ENCODE results near the gene GDF11.

GDF11 gene

GRCh38 chr12:55724226-55724939, 18.5 kb upstream of the GDF11 start:
- peak; percentile 68 for DNase-seq

DNA sequence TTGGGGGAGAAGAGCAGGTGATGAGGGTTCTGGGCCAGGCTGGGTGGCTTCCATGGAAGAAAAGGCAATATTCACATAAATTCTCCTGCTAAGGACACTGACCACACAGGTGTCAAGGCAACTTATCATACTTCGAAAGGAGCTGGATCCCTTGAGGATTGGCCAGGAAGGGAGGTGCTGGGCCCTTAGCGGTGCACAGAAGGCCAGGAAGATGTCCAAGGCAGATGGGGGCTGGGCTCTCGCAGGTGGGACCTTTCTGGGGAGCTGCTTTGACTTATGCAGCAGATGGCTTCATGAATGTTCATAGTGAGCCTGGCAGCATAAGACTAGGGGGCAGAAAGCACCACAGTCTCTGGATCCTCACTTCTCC, 18.0 kb upstream of the GDF11 start:
- no peak for DNase-seq

DNA sequence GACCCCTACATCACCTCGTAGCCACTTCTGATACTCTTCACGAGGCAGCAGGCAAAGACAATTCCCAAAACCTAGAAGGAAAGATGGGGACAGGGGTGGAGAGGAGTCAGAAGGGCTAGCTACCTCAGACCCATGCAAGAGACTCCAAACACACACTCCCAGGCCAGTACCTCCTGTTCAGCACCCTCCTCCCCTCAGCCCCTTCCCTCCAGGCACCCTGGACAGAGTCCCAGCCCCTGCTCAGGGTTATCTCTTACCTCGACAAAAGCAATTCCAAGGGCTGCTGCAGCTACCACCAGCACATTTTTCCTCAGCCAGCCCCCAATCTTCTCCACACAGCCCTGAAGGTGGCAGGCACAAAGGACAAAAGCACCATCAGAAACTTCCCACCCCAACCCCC, 17.4 kb upstream of the GDF11 start:
- no peak for DNase-seq

DNA sequence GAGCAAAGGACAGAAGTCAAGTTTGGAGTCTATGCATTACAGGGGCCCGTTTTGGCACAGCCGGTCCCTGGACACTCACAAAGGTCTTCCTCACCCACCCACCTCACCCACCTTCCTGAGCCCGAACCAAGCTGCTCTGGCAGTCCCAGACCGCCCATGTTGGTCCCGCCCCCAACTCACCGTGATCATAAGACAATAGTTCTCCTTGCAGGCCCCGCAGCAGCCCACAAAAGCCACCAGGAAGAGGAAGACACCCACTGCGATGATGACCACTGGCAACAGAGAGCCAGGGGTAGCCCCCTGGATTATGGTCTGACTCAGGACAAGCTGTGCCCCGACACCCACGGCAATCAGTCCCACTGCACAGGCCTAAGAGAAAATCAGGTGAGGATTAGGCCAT, 16.0 kb upstream of the GDF11 start:
- DNase-seq = no peak

GRCh38 chr12:55727643-55728185, 15.2 kb upstream of the GDF11 start:
- DNase-seq = no peak

GRCh38 chr12:55728186-55728938, 14.6 kb upstream of the GDF11 start:
- no peak for DNase-seq

- peak; percentile 76 for DNase-seq
These were observed 13.7 kb upstream of the GDF11 start, which contains the start of gene CD63 for GRCh38 chr12:55728939-55729818. Gene CD63, minus strand, starts transcription at chr12:55729009. Its CDS starts 668 bp downstream, at chr12:55728341.

DNA sequence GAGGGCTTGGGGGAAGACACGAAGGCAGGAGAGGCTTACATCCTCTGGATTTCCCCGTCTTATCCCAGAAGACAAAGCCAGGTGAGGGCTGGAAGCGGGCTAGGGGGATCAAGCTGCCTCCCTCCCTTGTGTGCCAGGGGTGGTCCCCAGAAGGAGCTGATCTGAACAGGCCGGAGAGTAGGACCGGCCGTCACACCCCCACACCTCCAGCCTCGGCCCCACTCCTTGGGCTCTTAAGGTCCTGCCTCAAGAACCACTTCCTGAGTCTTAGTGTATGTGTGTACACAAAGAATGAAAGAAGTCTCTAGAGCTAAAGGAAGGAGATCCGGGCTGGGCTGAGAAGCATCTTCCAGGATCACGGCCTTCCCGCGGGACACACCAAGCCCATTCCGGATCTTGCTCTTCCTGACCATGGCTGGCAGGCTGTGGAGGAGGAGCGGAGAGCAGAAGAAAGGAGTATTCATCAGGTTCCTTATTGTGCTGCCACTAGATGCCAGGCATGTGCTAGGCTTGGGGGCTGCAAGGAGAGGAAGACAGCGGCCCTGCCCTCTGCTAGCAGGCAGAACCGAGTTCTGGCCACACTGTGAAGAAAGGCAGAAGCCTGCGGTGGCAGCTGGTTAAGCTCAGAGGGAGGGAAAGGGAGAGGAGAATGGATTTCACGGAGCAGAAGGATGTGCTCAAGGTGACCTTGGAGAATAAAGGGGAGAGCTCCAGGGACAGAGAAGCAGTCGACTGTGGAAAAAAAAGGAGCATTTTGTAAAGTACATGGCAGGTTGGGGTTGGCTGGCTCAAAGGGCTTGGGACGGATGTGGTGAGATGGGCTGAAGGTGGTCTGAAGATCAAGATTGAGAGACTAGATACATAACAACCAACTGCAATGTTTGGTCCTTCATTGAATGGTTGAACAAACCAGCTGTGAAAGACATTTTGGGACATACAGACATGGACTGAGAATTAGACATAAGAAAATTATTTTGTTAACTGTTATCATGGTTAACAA, 12.8 kb upstream of the GDF11 start:
- DNase-seq = no peak

DNA sequence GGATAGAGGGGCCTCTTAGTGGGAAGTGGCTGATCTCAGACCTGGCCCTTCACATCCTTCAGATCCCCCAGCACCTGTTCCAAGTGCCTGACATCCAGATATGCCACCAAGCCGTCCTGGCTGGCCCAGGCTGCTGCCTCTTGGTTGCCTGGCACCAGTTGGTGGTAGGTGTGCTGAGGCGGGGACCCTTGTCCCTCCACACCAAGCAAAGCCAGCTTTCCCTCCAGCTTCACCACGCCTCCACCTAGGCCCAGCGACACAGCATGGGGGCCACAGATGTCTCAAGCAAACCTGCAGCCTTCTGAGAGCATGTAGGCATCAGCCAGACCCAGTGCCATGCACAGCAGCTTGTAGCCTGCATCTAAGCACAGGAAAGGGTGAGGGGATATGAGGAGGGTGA, 10.6 kb upstream of the GDF11 start:
- no peak for DNase-seq

- DNase-seq = no peak
These were observed 9.8 kb upstream of the GDF11 start for GRCh38 chr12:55733021-55733555.

- no peak for DNase-seq
These were observed 9.1 kb upstream of the GDF11 start for GRCh38 chr12:55733858-55734257.

- DNase-seq = no peak
These were observed 8.3 kb upstream of the GDF11 start for GRCh38 chr12:55734595-55734994.

DNA sequence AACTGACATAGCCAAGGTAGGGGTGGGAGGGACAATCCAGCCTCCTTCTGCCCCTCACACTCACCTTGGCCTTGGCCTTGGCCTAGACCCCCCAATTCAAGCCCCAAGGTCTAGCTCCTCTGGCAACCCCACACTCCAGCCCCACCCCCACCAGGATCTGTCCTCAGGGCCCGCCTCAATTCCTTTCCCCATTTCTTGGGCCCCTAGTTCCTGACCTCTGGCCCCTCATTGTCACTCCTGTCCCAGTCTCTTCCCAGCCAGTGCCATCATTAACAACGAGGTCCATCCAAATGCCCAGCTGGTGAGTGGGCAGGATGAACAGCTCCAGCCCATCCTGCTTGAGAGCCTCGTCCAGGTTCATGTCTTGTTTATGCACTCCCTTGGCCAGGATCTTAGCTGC, 6.8 kb upstream of the GDF11 start:
- DNase-seq = no peak

DNA sequence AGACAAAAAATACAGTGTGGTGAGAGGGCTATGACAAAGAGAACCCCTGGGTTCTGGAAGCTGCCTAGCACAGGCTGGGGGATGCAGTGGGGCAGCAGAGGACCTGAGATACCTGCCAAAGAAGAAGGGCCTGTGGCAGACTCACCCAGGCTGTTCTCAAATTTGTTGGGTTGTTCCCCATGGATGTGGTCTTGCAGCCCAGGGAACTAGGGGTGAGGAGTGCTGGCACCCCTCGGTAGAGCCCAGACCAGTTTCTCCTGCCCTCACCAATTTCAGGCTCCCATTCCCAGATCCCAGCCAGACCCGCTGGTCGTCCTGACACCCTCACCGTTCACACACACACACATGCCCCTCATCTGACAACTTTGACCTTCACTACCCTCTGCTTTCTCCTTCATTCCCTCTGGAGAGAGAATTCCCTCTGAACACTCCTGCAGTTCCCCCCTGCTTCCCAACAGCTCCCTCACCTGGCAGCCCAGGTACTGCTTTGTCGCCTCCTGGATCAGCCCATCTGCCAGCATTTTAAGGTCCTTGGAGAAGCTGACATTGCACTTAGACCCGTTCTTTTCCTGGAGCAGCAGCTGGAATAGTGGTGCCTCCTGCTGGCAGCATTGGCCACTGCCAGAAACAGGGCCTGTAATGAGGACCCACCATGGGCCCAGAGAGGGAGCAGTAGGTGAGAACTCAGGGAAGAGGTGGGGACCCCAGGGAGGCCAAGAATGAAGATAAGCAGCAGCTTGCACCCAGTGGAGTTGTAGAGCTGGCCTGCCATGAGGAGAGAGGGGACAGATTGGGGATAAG, 5.9 kb upstream of the GDF11 start:
- DNase-seq = peak; percentile 65

- no peak for DNase-seq
These were observed 5.3 kb upstream of the GDF11 start for GRCh38 chr12:55737581-55738122.

DNA sequence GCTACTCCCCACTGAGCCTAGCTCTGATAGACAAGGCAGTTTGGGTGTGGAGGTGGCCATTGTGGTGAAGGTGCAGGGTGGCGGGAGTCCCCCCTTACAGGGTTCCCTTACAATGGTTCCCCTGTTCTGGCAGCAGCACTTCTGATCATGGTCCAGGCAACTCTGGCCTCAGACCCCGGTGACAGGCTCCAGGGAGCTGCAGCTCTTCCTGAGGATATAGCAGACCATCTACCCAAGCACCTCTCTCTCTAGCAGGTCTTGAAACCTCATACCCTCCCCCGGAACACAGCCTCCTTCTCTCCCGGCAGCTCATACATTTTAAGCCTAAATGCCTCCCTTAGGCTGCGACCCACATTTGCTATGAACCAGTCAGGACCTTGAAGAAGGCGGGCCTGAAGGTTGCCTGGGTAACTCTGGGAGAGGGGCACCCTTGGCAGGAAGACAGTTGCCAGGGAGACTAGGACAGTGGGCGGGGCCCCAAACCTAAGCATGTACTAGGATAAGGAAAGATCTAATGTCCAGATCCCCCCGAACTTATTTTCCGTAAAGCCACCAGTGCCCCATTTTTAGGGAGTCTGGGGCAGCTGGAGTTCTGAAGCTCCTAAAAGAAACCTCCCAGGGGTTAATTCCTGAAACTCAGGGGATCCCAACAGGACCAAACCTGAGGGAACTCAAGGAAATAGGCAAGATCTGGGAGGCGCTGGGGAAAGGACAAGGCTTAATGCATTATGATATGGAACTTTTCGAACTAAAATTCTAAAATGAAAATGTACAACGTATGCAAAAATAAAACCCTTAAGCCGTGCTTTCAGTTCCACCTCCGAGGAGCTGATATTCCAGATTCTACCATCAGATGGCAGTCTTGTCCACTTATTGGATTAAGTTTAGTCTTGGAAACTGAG, 4.5 kb upstream of the GDF11 start:
- DNase-seq = peak; percentile 82

DNA sequence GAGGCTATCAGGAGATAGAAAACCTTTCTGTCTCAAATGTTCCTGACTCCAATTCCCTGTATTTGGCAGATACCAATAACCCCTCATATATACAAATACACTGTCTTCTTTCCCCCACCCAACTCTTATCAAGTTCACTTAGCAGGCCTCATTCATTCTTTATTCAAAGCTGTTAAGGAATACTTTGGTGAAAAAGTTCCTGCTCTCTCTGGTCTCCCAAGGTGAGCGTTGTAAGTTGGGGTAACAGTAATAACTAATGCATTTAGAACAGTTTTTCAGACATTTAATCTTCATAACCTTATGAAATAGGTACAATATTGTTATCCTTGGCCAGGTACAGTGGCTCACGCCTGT, 3.9 kb upstream of the GDF11 start:
- no peak for DNase-seq

- no peak for DNase-seq
These were observed 816 bp upstream of the GDF11 start for GRCh38 chr12:55741931-55742680.
